CD4-positive, alpha-beta T cell treated with Interleukin-6 for 4 hours (primary cell): ENCODE results near the gene HRCT1.
"Not testable (repeated sequence)": the region's sequence is repeated elsewhere in the genome, so short reads cannot be mapped to it uniquely, and the experiment has no call there.

Experiments
- DNase-seq: peaks from one replicate; pipeline ENCODE4 v3.0.0-alpha.2; 2020; ENCODE audit warnings: mixed read lengths

HRCT1 gene

DNA sequence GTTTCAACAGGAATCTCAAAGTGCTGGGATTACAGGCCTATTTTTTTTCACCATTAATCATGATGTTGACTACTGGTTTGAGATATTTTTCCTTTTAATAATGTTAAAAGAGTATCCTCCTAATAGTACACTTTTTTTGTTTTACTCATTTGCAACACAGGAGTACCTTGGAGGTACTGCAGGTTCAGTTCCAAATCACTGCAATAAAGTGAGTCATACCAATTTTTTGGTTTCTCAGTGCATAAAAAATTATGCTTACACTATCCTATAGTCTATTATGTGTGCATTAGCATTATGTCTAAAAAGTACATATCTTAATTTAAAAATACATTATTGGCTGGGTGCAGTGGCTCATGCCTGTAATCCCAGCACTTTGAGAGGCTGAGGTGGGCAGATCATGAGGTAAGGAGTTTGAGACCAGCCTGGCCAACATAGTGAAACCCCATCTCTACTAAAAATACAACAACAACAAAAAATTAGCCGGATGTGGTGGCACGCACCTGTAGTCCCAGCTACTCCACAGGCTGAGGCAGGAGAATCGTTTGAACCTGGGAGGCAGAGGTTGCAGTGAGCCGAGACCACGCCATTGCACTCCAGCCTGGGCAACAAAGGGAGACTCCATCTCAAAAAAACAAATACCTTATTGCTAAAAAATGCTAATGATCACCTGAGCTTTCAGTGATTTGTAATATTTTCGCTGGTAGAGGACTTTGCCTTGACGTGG, 8.5 kb upstream of the HRCT1 start:
- DNase-seq: not testable (repeated sequence)

DNA sequence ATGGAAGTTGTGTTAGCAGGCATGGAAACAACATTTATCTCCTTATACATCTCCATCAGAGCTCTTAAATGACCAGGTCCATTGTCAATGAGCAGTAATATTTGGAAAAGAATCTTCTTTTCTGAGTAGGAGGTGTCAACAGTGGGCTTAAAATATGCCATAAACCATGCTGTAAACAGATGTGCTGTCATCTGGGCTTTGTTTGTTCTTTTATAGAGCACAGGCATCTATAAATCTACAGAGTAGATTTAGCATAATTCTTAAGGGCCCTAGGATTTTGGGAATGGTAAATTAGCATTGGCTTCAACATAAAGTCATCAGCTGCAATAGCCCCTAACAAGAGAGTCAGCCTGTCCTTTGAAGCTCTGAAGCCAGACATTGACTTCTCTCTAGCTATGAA, 7.7 kb upstream of the HRCT1 start:
- no peak for DNase-seq

DNA sequence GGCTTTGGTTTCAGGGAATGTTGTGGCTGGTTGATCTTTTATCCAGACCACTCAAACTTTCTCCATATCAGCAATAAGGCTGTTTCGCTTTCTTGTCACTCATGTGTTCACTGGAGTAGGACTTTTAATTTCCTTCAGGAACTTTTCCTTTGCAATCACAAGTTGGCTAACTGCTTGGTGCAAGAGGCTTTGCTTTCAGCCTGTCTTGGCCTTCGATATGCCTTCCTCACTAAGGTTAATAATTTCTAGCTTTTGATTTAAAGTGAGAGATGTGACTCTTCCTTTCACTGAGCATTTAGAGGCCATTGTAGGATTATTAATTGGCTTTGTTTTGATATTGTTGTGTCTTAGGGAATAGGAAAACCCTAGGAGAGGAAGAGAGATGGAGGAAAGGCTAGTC, 7.0 kb upstream of the HRCT1 start:
- no peak for DNase-seq

DNA sequence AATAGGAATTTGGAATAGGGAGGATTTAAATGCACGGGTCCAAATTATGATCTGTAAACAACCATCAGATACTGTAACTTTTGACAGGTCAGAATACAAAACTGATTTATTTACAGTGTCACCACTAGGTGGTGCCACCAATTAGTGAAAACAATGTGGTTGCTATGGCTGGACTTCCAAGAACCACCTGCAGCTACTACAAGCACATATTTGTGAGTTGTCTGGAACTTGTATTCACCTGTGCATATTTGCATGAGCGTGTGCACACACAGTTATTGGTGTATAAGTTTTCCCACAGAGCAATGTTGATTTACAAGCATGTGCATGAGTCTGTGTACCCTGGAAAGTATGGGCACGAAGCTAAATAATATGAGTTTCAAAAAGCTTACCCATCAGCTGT, 3.0 kb upstream of the HRCT1 start:
- peak; percentile 57 for DNase-seq

DNA sequence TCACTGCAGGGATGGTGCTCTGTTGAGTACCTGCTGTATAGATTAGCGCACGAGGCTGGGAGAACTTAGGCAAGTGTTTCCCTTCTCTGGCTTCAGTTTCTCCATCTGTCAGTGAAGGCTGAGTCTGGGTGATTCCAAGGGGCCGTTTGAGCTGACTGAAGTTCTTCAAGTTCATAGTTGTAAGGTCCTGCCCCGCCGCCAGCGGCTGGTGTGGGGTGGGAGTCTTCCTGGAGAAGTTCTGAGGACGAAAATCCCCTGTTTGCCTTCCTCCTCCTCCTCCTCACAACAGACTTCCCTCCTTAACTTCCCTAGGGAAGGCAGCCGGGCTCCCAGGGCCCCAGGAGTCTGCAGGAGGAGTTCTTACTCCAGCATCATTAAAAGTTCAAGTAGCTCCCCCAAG, 1.7 kb upstream of the HRCT1 start:
- DNase-seq: no peak

DNA sequence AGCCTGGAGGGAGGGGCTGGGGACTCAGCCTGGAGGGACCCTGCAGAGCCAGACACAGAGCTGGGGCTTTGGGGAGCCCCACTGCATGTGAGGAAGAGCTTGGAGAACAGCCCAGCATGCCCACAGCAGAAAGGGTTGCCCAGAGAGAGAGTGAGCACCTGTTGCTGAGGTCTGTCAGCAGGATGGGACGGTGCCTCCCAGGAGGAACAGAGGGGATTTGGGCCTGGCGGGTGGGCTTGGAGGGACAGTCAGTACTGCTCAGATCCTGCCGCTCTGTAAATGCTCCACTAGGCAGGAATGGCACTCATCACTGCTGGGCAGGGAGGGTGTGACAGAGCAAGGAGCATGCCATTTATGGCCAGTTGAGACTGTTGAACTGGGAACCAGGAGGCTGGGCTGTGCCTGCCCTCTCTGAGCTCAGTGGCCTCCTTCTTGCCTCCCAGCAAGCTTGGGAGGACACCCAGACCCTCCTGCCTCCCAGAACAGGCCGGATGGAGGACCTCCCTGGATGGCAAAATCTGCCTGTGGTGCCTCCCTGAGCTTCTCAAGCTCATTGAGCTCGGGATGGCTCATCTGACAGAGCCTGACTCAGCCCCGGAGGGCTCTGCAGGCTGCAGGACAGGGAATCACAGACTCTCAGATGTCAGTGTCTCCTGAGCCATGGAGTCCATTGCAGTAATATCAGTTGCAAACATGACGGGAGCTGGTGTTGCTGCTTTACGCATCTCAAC, 786 bp upstream of the HRCT1 start:
- no peak for DNase-seq

DNA sequence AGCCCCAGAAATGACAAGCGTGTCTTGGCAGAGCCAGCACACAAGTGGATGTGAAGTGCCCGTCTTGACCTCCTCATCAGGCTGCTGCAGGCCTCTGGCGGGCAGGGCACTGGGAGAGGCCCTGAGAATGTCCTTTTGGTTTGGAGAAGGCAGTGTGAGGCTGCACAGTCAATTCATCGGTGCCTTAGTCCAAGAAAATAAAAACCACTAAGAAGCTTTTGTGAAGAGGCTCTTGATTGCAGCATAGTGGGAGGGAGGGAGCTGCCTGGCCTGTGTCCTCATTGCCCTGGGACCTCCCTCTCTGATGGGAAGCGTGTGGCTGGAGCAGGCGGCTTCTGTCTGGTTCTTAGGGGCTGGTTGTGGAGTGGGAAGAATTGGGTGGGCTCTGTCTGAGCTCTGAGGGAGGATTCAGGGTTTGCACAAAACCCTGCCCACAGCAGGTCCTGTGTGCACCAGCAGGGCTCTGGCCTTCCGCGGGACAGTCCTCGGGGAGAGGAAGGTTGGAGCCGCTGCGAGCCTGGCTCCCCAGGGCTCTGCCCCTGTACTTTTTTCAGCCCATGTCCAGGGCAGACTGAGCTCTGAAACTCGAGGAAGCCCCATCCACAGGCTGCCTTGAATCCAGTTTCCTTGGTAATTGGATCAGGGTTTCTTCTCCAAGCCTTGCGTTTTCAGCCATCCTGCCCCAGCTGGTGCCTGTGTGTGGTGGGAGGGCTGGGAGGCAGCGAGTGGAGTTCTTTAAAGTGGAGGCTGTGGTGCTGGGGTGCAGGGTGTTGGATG, 1.1 kb downstream of the HRCT1 start:
- no peak for DNase-seq

DNA sequence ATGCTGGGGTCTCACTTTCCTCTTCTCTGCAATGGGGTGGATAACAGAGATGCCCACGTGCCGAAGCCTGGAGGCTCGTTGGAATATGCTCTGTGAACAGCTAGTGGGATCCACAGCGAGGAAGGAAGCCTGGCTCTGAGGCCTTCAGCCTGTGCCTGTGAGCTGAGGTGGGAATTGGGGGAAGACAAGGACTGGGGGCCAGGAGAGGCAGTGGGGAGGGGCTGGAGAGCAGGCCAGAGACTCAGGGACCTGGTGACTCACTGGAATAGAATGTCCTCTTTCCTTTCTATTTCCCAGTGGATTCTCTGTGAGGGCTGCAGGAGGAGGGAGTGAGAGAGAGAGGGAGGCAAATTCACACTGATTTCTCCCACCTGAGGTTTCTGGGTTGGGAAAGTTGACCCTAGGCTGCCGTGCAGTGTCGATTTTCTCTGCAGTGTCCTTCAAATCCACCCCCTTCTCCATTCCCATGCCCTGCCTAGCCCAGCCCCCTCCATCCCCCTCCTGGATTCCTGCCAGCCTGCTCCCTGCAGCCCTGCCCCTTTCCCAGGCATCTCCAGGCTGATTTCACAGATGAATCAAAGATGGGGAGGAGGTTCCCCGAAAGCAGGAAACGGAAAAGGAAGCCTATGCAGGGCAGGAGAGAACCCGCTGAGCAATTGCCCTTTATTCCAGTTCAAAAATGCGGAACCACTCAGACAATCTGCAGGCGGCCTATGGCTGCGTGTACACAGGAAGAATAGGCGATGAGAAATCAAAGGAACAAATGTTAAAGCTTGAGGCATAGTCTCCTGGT, 1.9 kb downstream of the HRCT1 start:
- peak; percentile 43 for DNase-seq

DNA sequence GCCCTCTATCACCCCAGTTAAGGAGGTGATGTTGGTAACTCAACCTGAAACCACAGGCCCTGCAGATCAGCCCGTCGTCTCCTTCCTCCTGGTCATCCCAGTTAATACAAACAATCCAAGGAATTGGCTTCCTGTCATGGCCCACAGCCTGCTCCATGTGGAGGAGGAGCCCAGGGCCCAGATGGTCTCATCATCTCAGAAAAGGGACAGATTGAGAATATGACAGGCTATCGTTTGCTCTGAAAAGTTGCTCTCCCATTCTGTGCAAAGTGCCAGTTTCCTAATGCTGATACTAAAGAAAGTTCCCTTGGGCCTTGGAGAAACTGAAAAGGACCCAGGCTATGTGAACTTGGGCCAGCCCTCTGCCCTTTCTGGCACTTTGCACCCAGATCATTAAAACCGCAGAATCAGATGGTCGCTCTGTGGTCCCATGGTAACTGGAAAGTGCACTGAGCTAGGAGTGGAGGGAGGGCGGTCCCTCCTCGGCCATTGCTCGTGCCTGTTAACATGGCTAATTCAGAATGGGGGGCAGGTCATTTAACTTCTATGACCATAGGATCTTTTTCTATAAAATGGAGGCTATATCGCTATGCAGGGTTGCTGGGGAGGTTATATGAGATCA, 2.6 kb downstream of the HRCT1 start:
- no peak for DNase-seq

DNA sequence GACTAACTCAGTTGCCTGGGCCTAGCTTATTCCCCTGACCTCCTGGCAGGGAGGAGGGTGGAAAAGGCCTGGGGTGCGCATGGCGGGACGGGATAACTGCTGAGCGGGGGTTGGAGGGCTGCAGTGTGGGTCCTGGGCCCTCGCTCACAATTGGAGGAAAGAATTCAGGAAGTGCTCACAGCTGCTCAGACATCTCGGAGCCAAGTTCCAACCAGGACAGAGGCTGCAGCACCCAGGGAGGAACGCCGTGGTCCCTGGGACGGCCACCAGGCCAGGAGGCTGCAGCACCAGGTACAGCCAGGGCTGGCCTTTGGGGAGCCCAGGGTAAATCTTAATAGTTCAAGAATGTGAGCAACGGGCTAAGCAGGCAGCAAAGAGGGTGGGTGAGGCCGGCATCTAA, 3.3 kb downstream of the HRCT1 start, which contains the start of gene SPAAR:
Gene SPAAR, plus strand, starts transcription at position 217 of the 400 bp plus-strand sequence. CDS start 974 bp downstream, outside the sequence.
- no peak for DNase-seq

DNA sequence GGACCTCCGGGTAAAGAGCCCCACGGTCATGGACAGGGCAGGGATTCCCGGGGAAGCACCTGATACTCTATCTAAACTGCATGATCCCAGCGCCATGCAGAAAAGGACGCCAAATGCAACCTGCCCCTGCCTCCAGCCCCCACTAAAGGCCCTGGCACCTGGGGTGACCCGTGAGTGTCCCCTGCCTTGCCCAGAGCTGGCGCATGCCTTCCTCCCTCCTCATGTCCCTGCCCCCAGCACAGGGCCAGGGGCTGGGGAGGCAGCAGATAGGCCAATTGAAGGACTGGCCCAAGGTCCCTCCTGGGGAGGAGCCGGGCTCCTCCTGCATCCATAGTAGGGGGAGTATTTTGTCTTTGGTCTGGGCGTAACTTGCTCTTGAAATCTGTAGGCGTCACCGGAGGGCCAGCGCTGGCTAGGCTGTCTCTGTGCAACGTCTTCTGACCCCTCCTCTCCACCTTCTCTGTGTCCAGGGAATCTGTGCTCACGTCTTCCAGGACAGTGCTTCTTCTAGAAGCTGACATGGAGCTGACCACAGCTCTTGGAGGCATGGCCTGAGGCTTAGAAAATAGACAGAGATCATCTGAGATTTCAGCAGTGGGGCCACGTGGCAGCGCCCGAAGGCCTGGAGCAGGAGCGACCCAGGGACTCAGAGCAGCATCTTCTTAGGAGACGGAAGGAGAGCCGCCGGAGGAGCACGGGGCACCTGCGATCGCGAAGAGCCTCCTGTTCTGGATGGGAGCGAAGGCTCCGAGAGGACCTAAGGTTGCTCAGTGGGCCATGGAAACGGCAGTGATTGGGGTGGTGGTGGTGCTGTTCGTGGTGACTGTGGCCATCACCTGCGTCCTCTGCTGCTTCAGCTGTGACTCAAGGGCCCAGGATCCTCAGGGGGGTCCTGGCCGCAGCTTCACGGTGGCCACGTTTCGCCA, 3.9 kb downstream of the HRCT1 start:
- no peak for DNase-seq

DNA sequence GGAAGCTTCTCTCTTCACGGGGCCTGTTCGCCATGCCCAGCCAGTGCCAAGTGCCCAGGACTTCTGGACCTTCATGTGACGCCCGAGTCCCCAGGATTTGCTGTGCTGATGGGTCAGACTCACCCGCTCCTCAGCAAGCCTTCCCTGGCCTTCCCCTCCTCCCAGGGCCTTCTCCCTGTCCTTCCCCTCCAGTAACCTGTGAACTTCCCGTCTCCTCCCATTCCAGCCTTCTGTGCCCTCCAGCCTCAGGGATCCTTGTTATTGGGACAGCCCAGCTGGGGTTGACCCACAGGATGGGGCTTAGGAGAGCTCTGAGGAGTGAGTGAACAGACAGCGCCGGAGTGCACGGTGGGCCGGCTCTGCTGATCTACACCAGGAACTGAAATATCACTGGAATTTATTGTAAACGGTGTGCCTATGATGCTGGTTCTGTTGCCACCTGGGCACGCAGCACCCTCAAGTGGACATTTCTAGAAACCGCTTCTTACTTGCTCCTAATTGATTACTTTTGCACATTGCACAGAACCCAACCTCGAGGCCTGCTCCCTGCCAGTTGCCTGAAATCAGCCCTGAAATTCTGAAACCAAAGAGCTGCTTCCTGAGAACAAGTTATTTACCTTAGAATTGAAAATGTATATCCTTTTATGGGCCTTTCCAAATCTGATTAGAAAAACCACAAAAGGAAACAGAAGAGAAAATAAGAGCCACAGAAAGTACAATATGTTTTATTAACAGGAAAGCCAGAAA, 4.8 kb downstream of the HRCT1 start:
- DNase-seq: peak; percentile 58

DNA sequence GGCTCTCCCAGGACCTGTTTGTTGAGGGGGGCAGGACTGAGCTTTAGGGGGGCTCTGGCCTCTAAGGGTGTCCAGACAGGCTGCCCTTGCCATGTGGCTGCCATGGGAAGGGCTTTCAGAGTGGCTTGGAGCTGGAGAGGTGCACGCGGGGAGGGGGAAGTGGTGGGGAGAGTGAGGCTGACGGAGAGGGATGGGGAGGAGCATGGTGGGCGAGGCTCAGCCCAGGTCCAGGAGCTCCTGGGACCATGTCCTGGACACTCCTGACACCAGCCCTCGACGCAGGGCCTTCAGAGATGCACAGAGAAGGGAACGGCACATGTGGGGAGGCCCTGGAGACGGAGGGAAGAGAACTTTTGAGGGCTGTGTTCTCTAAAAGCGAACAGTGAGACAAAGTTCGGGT, 5.7 kb downstream of the HRCT1 start:
- DNase-seq: no peak

DNA sequence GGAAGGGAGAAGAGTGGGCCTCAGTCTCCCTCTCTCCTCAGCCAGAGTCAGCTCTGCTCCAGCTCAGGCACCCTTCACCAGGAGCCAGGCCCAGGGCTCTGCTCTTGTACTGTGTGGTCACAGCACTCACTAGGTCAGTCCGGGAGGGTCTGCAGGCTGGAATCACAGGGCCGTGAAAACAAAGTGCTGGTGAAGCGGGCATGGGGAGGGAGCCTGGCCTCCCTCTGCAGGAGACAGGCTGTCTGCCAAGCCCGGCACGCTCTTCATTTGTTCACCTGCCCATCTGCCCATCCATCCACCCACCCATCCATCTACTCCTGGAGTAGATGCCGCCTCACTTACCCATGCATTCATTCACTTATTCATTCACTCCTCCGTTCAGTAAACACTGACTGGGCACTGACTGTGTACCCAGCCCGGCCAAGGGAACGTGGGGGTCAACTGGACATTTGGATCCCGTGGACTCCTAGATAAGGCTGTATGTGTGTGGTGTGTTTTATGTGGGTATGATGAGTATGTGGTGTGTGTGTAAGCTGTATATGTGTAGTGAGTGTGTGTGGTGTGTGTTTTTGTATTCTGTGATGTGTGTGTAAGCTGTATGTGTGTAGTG, 6.9 kb downstream of the HRCT1 start:
- DNase-seq: no peak

DNA sequence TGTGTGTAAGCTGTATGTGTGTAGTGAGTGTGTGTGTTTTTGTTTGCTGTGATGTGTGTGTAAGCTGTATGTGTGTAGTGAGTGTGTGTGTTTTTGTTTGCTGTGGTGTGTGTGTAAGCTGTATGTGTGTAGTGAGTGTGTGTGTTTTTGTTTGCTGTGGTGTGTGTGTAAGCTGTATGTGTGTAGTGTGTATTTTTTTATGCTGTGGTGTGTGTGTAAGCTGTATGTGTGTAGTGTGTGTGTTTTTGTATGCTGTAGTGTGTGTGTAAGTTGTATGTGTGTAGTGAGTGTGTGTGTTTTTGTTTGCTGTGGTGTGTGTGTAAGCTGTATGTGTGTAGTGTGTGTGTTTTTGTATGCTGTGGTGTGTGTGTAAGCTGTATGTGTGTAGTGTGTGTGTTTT, 7.4 kb downstream of the HRCT1 start:
- DNase-seq: not testable (repeated sequence)

DNA sequence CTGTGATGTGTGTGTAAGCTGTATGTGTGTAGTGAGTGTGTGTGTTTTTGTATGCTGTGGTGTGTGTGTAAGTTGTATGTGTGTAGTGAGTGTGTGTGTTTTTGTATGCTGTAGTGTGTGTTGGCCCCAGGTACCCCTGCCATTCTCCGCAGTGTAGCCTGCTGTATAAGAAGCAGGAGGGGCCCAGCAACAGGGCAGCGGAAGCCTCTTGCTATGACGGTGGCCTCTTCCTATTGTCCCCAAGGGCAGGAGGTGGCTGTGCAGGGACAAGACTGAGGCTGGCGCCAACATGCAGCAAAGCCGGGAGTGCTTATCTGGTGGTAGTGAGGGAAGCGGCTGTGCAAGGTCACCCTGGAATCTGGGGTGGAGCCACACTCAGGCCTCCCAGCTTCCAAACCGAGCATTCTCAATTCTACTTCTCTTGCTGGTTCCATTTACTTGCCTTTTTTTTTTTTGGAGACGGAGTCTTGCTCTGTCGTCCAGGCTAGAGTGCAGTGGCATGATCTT, 8.4 kb downstream of the HRCT1 start:
- no peak for DNase-seq

DNA sequence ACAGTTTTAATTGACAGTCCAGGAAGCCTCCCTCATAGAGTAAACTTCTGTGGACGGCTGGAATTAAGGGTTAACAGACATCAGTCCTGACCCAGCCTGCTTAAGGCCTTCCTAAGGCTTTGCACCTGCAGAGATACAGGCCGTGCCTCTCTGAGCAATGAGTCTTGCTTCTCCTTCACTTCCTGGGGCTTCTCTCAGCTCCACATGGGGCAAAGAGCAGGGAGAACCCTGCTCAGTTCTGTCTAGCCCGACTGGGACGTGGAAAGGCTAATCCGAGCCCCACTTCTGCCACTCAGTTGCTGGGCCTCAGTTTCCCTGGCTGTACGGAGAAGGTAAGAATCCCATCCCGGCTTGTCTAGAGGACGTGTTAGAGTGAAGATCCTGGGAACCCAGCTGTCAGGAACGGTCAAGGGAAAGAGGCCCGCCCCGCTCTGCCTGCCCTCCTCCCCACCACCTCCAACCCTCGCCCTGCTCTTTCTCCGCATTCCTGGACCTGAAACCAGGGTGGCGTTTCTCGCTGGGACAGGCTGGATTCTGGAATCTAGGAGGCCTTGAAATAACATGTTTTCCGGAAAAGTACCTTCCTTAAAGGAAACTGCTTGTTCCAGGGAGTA, 9.8 kb downstream of the HRCT1 start:
- DNase-seq: no peak

DNA sequence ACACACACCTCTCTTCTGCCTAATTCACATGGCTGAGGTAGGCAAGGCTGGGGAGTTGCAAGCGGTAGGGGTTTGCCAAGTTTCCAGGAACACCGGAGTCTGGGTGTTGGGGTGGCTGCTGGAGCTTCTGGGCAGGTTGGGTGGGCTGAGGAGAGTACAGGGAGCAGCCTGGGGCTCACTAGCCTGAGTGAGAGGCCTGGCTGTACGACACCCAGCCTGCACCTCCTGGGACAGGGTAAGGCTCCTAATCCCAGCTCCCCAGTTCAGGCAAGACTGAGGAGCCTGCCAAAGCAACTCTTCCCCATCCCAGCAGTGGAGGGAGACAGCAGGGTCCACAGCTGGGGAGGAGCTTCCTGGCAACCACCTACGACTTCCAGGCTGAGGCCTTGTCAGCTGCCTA, 11.3 kb downstream of the HRCT1 start:
- no peak for DNase-seq

DNA sequence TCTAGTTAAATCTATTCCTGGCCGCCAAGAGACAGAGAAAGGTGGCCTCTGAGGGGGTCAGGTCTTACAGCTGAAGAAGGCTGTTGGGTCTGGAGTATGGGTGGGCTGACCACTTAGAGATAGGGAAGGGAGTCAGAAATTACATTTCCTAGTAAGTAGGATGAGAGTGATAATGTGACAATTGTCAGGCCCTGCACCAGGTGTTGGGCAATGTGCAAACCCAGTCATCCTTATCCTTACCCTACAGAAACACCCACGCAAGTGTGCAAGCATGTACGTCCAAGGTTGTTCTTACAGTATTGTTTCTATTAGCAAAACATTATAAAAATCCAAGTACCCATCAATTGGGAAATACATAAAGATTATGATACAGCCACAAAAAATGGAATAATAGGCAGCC, 12.8 kb downstream of the HRCT1 start:
- DNase-seq: no peak
